Measurements from ENCODE around the gene TSPYL1. TPM values are rescaled to one million over a fixed set of nuclear protein-coding genes. Genes with fewer than 3 reads are reported as not detected.
"Not testable (repeated sequence)": the region's sequence is repeated elsewhere in the genome, so short reads cannot be mapped to it uniquely, and the experiment has no call there.

Gene TSPYL1
- total and polyA plus RNA-seq, 4 donors, result 30.8 to 78.0 (median 54.7) TPM

DNA sequence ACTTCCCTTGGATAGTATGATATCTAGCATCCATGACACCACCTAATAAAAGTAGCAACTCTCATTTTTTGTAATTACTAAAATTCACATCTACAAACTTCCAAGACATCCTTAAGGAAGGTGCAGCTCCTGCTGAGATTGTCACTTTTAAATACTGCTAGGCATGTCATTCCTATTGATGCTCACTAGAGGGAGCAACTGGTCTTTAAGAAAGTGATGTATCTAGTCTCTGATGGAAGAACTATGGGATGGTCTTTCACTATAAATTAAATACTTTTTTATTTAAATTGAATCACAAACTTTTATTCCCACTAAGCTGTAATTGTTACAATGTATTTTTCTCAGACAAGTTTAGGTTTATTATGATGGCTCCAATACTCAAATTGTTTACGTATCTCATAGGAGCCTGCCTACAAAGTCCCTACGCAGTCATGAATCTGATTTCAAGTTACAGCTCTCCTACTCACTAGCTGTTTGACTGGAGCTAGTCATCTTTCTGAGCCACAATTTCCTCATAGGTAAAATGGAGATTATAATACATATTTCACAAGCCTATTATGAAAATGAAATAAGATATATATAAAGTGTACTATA is 8.1 kb upstream of the TSPYL1 start:
- Histone ChIP-seq H3K27ac (ENCODE audit: low read depth in 1 of 2, low read length in 2 of 2) (no peak overlapping the region), H3K4me3 (ENCODE audit: low read length in 2 of 2) (no peak overlapping the region), H3K27me3 (ENCODE audit: control insufficient read depth in 1 of 2, insufficient read depth in 2 of 2, low read length in 1 of 2) (no peaks in the 10 kb centered on the region), H3K9me3 (ENCODE audit: control insufficient read depth, low read length) (no peaks in the 10 kb centered on the region), H3K4me1 (ENCODE audit: control insufficient read depth in 1 of 2, insufficient read depth in 2 of 2, low read length in 2 of 2) (no peaks in the 10 kb centered on the region), H3K36me3 (ENCODE audit: control insufficient read depth in 1 of 2, insufficient read depth in 2 of 2, low read length in 1 of 2) (no peaks in the 10 kb centered on the region)
- no peak for ATAC-seq (ENCODE audit: low FRiP score)
- intact Hi-C loops (cut with DNase I), result loop anchor here (2.0 to 10.0 kb wide), 4 partner anchors 157 to 277 kb away; no protein-coding TSS in a partner anchor
- no peak for DNase-seq
- 79 to 84% methylated on average over 2 of the region's 2 CpGs for WGBS, 2 donors

DNA sequence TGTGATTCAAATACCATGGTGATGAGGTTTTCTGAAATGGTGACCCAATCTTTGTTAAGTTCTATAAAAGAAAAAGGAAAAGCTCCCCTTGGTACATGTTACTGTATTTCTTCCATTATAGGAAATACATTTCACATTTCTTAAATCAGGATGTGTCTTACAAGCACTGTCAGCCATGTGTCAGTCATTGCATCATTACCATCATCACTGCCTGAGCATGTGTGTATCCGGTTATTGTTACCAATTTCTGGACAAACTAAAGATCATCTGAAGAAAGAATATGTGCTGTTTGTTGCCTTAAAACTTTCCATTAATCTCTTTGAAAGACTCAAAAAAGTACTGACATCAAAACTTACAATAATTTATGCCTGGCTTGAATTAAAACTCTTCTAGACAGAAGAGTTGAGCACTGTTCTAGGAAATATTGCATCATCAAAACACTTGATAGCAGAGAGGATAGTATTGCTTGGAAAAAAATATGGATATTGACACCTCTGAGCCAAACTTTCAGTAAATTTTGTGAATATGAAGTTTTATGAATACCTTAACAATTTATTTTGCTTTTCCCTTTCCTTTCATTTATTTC is 7.1 kb upstream of the TSPYL1 start:
- 85 to 87% methylated on average over 1 of the region's 1 CpG for WGBS, 2 donors

DNA sequence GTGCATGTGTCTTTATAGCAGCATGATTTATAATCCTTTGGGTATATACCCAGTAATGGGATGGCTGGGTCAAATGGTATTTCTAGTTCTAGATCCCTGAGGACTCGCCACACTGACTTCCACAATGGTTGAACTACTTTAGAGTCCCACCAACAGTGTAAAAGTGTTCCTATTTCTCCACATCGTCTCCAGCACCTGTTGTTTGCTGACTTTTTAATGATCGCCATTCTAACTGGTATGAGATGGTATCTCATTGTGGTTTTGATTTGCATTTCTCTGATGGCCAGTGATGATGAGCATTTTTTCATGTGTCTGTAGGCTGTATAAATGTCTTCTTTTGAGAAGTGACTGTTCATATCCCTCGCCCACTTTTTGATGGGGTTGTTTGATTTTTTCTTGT is 5.3 kb upstream of the TSPYL1 start:
- DNase-seq; H3K4me3 ChIP-seq (ENCODE audit: low read length in 2 of 2); ATAC-seq (ENCODE audit: low FRiP score); H3K27me3 ChIP-seq (ENCODE audit: control insufficient read depth in 1 of 2, insufficient read depth in 2 of 2, low read length in 1 of 2); H3K9me3 ChIP-seq (ENCODE audit: control insufficient read depth, low read length); H3K27ac ChIP-seq (ENCODE audit: low read depth in 1 of 2, low read length in 2 of 2); H3K4me1 ChIP-seq (ENCODE audit: control insufficient read depth in 1 of 2, insufficient read depth in 2 of 2, low read length in 2 of 2); H3K36me3 ChIP-seq (ENCODE audit: control insufficient read depth in 1 of 2, insufficient read depth in 2 of 2, low read length in 1 of 2): not testable (repeated sequence)
- 88 to 95% methylated on average over 4 of the region's 4 CpGs for WGBS, 2 donors
- intact Hi-C loops (cut with DNase I), result loop anchor here (5.0 to 10.0 kb wide), 5 partner anchors 87 to 280 kb away; partner anchors contain the start of gene DSE (in 1 of the 2)

More for the DNA sequence above, 7.1 kb upstream of the TSPYL1 start:
- ATAC-seq (ENCODE audit: low FRiP score), result no peak
- no peak for DNase-seq
- Histone ChIP-seq H3K4me3 (ENCODE audit: low read length in 2 of 2) (no peak overlapping the region), H3K27me3 (ENCODE audit: control insufficient read depth in 1 of 2, insufficient read depth in 2 of 2, low read length in 1 of 2) (no peaks in the 10 kb centered on the region), H3K9me3 (ENCODE audit: control insufficient read depth, low read length) (no peaks in the 10 kb centered on the region), H3K36me3 (ENCODE audit: control insufficient read depth in 1 of 2, insufficient read depth in 2 of 2, low read length in 1 of 2) (no peaks in the 10 kb centered on the region), H3K4me1 (ENCODE audit: control insufficient read depth in 1 of 2, insufficient read depth in 2 of 2, low read length in 2 of 2) (no peaks in the 10 kb centered on the region), H3K27ac (ENCODE audit: low read depth in 1 of 2, low read length in 2 of 2) (no peak overlapping the region)
- intact Hi-C loops (cut with DNase I), result loop anchor here (5.0 to 10.0 kb wide), 3 partner anchors 158 to 278 kb away; no protein-coding TSS in a partner anchor

DNA sequence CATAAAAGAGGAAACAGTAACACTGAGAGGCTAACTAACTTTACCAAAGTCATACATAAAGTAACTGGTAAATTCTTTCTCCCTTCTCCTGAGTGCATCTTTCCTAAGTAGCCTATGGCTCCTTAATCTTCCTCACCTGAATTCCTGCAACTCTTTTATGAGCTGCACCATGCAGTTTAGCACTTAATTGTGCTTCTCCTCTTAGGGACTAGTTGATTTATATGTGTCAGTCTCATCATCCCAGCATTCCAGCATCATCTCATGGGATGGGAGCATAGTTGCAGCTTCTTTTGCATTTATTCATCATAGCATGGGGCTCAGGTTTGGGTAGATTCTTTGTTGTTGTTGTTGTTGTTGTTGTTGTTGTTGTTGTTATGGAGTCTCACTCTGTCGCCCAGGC is 3.5 kb upstream of the TSPYL1 start:
- 65 to 75% methylated on average over 1 of the region's 1 CpG for WGBS, 2 donors
- DNase-seq (no peak), ATAC-seq (ENCODE audit: low FRiP score) (no peak)
- H3K27ac ChIP-seq (ENCODE audit: low read depth in 1 of 2, low read length in 2 of 2), result no peak overlapping the region
- no peak overlapping the region for H3K4me3 ChIP-seq (ENCODE audit: low read length in 2 of 2)
- peaks cover 0 to 3% of the 10 kb centered on the region in 2 donors for H3K4me1 ChIP-seq (ENCODE audit: control insufficient read depth in 1 of 2, insufficient read depth in 2 of 2, low read length in 2 of 2)
- H3K9me3 ChIP-seq (ENCODE audit: control insufficient read depth, low read length), result no peaks in the 10 kb centered on the region
- intact Hi-C loops (cut with DNase I), result loop anchor here (5.0 to 10.0 kb wide), 4 partner anchors 89 to 282 kb away; partner anchors contain the start of gene DSE (in 1 of the 2)
- no peaks in the 10 kb centered on the region for H3K27me3 ChIP-seq (ENCODE audit: control insufficient read depth in 1 of 2, insufficient read depth in 2 of 2, low read length in 1 of 2)
- no peaks in the 10 kb centered on the region for H3K36me3 ChIP-seq (ENCODE audit: control insufficient read depth in 1 of 2, insufficient read depth in 2 of 2, low read length in 1 of 2)

DNA sequence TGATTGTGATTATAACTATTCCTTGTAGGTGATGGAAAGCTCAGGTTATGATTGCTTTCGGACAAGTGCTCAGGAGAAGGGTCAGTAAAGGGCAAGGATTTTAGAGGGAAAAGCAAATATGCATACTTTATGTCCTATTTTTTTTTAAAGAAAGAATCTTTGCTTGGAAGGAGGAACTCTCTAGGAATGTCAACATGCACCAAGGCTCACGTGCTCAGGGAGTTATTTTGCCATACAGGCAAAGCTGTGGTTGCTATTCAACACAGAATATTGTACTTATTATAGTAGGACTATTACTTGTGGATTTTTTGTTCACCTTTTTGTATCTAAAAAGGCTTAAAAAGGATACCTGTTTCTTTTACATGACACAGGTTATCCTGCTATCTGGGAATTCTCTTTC is 3.0 kb upstream of the TSPYL1 start:
- Histone ChIP-seq H3K9me3 (ENCODE audit: control insufficient read depth, low read length) (no peaks in the 10 kb centered on the region), H3K27ac (ENCODE audit: low read depth in 1 of 2, low read length in 2 of 2) (no peak overlapping the region), H3K36me3 (ENCODE audit: control insufficient read depth in 1 of 2, insufficient read depth in 2 of 2, low read length in 1 of 2) (no peaks in the 10 kb centered on the region), H3K4me3 (ENCODE audit: low read length in 2 of 2) (no peak overlapping the region), H3K27me3 (ENCODE audit: control insufficient read depth in 1 of 2, insufficient read depth in 2 of 2, low read length in 1 of 2) (no peaks in the 10 kb centered on the region), H3K4me1 (ENCODE audit: control insufficient read depth in 1 of 2, insufficient read depth in 2 of 2, low read length in 2 of 2) (peaks cover 0 to 7% of the 10 kb centered on the region in 2 donors)
- WGBS, 2 donors, result 66 to 67% methylated on average over 2 of the region's 2 CpGs
- DNase-seq (no peak), ATAC-seq (ENCODE audit: low FRiP score) (no peak)
- intact Hi-C loops (cut with DNase I), result loop anchor here (5.0 to 10.0 kb wide), 4 partner anchors 90 to 282 kb away; partner anchors contain the start of gene DSE (in 1 of the 2)

DNA sequence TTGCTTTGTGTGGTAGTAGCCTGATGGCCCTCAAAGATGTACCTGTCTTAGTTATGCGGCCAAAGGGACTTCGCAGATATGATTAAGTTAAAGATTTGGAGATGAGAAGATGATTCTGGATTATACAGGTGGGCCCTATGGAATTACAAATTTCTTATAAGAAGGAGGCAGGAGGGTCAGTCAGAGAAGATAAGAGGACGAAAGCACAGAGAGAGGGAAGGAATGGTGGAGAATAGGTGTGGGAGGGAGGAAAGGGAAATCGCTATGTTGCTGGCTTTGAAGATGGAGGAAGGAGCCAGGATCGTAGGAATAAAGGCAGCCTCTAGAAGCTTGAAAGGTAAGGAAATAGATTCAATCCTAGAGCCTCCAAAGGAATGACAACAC is 1.2 kb upstream of the TSPYL1 start:
- Histone ChIP-seq H3K36me3 (ENCODE audit: control insufficient read depth in 1 of 2, insufficient read depth in 2 of 2, low read length in 1 of 2) (no peaks in the 10 kb centered on the region), H3K4me3 (ENCODE audit: low read length in 2 of 2) (no peak overlapping the region), H3K27ac (ENCODE audit: low read depth in 1 of 2, low read length in 2 of 2) (no peak overlapping the region), H3K4me1 (ENCODE audit: control insufficient read depth in 1 of 2, insufficient read depth in 2 of 2, low read length in 2 of 2) (peaks cover 0 to 7% of the 10 kb centered on the region in 2 donors), H3K27me3 (ENCODE audit: control insufficient read depth in 1 of 2, insufficient read depth in 2 of 2, low read length in 1 of 2) (no peaks in the 10 kb centered on the region), H3K9me3 (ENCODE audit: control insufficient read depth, low read length) (no peaks in the 10 kb centered on the region)
- WGBS, 2 donors, result 87 to 92% methylated on average over 5 of the region's 5 CpGs
- DNase-seq (no peak), ATAC-seq (ENCODE audit: low FRiP score) (no peak)
- intact Hi-C loops (cut with DNase I), result loop anchor here (5.0 to 10.0 kb wide), 4 partner anchors 91 to 284 kb away; partner anchors contain the start of gene DSE (in 1 of the 2)

DNA sequence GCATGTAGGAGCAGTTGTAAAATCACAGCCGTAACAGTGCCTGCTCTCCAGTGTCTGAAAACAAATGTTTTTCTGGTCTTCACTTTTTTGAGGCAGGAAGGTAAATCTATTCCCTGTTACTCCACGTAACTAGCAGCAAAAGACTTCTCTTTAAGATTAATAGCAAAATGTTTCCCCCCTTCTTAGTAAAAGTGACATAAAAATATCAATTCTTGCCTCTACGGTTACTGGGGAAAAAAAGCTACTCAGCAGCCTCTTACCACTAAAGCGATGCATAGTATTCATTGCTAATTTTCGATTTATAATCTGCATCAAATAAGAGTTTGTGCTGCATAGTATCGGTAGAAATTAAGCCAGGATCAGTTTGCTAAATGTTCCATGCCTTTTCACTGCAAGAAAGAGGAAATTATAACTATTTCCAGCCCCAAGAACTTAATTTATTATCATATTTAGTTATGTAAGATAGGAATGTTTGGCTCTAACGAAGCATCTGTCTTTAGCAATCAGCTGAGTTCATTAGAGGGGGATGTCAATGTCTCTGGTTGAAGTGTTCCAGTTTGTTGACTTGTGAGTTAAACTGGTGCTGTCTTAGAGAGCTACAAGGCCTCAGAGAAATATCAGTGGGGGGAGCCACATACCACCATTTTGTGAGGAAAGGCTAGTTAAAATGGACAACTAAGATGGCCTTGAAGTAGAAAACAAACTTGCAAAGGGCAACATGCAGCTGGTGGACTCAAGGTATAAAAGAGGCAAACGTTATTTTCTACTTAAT is 617 bp upstream of the TSPYL1 start:
- Histone ChIP-seq H3K27ac (ENCODE audit: low read depth in 1 of 2, low read length in 2 of 2) (peak overlapping the region; percentile 76 to 91), H3K27me3 (ENCODE audit: control insufficient read depth in 1 of 2, insufficient read depth in 2 of 2, low read length in 1 of 2) (no peaks in the 10 kb centered on the region), H3K36me3 (ENCODE audit: control insufficient read depth in 1 of 2, insufficient read depth in 2 of 2, low read length in 1 of 2) (no peaks in the 10 kb centered on the region), H3K4me3 (ENCODE audit: low read length in 2 of 2) (peak overlapping the region; percentile 81 to 85), H3K4me1 (ENCODE audit: control insufficient read depth in 1 of 2, insufficient read depth in 2 of 2, low read length in 2 of 2) (peaks cover 0 to 7% of the 10 kb centered on the region in 2 donors), H3K9me3 (ENCODE audit: control insufficient read depth, low read length) (no peaks in the 10 kb centered on the region)
- no peak for DNase-seq
- intact Hi-C loops (cut with DNase I), result loop anchor here (5.0 to 10.0 kb wide), 4 partner anchors 92 to 284 kb away; partner anchors contain the start of gene DSE (in 1 of the 2)
- ATAC-seq (ENCODE audit: low FRiP score), result no peak
- WGBS, 2 donors, result 17% methylated on average over 8 of the region's 8 CpGs

DNA sequence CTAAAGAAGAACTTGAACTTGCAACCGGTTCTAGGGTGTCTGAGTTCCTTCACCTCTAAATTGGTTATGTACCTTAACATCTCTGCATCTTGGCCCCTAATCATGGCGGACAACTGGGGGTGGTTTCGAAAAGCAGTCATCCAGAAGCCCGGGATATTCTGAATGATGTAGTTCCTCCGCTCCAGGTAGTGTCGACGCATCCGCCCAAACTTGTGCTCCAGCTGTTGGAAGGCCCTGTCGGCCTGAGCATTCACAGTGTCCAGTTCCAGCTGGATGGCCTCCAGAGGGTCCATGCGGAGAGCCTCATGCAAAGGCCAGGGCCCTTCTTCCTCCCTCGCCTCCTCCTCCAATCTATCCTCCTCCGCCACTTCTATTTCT is 887 bp downstream of the TSPYL1 start:
- Histone ChIP-seq H3K27ac (ENCODE audit: low read depth in 1 of 2, low read length in 2 of 2) (peak overlapping the region; percentile 81 to 84), H3K4me1 (ENCODE audit: control insufficient read depth in 1 of 2, insufficient read depth in 2 of 2, low read length in 2 of 2) (peaks cover 0 to 7% of the 10 kb centered on the region in 2 donors), H3K36me3 (ENCODE audit: control insufficient read depth in 1 of 2, insufficient read depth in 2 of 2, low read length in 1 of 2) (no peaks in the 10 kb centered on the region), H3K9me3 (ENCODE audit: control insufficient read depth, low read length) (no peaks in the 10 kb centered on the region), H3K27me3 (ENCODE audit: control insufficient read depth in 1 of 2, insufficient read depth in 2 of 2, low read length in 1 of 2) (no peaks in the 10 kb centered on the region), H3K4me3 (ENCODE audit: low read length in 2 of 2) (peak overlapping the region; percentile 65 to 77)
- 8 to 11% methylated on average over 12 of the region's 12 CpGs for WGBS, 2 donors
- DNase-seq (peak; percentile 69 to 81), ATAC-seq (ENCODE audit: low FRiP score) (peak; percentile 60)
- intact Hi-C loops (cut with DNase I), result loop anchor here (2.0 to 5.0 kb wide), 2 partner anchors 24 to 233 kb away; partner anchors contain the start of genes CALHM5 (in 1 of the 2) and TSPYL4 (in 1 of the 2)

All from aorta (tissue), 5 donors.